SK-N-SH treated with all-trans-retinoic acid at 6 μM for 48 hours (cell line): ENCODE measurements around the gene SOX13.

Experiments
- ATAC-seq: fragments of 200-7000 bp; cut with Tn5 transposase; 3 replicates; pipeline ENCODE4 v1.9.1; 2020; ENCODE audit warnings: mild to moderate bottlenecking, moderate library complexity
- ARNTL ChIP-seq: fragments of 450-650 bp; formaldehyde crosslinking; IDR thresholded peaks from 2 replicates; pipeline ENCODE4 v1.5.0; 2020; ENCODE audit warnings: low read depth, mild to moderate bottlenecking, moderate library complexity, borderline replicate concordance
- BACH2 ChIP-seq: fragments of 250-450 bp; sonication (Bioruptor Pico); IDR thresholded peaks from 2 replicates; pipeline ENCODE4 v1.9.0; 2021; ENCODE audit warnings: mild to moderate bottlenecking, borderline replicate concordance
- CREB5 ChIP-seq: fragments of 250-450 bp; sonication (Bioruptor Pico); IDR thresholded peaks from 2 replicates; pipeline ENCODE4 v1.5.1; 2020; ENCODE audit warnings: low read depth, mild to moderate bottlenecking, moderate library complexity
- CSDC2 ChIP-seq: fragments of 250-450 bp; sonication (Bioruptor Pico); IDR thresholded peaks from 2 replicates; pipeline ENCODE4 v1.5.0; 2020; ENCODE audit warnings: mild to moderate bottlenecking, moderate library complexity
- CSRNP3 ChIP-seq: fragments of 250-450 bp; sonication (Bioruptor Pico); IDR thresholded peaks from 2 replicates; pipeline ENCODE4 v1.5.1; 2021; ENCODE audit warnings: mild to moderate bottlenecking, moderate library complexity
- ESRRG ChIP-seq: fragments of 250-450 bp; sonication (Bioruptor Pico); IDR thresholded peaks from 2 replicates; pipeline ENCODE4 v1.6.1; 2021; ENCODE audit warnings: mild to moderate bottlenecking
- GLIS3 ChIP-seq: fragments of 250-450 bp; sonication (Bioruptor Pico); IDR thresholded peaks from 2 replicates; pipeline ENCODE4 v1.5.0; 2020; ENCODE audit warnings: mild to moderate bottlenecking, moderate library complexity
- ISL1 ChIP-seq: fragments of 250-450 bp; sonication (Bioruptor Pico); IDR thresholded peaks from 2 replicates; pipeline ENCODE4 v2.1.2; 2022; ENCODE audit warnings: mild to moderate bottlenecking, moderate library complexity
- OSR1 ChIP-seq: fragments of 250-450 bp; sonication (Bioruptor Pico); IDR thresholded peaks from 2 replicates; pipeline ENCODE4 v1.8.0; 2022; ENCODE audit warnings: moderate library complexity, mild to moderate bottlenecking, inconsistent platforms
- PATZ1 ChIP-seq: fragments of 250-450 bp; sonication (Bioruptor Pico); IDR thresholded peaks from 2 replicates; pipeline ENCODE4 v1.8.0; 2020; ENCODE audit warnings: mild to moderate bottlenecking, moderate library complexity, borderline replicate concordance
- POU6F1 ChIP-seq: fragments of 250-450 bp; sonication (Bioruptor Pico); IDR thresholded peaks from 2 replicates; pipeline ENCODE4 v1.8.0; 2021; ENCODE audit warnings: low read depth, mild to moderate bottlenecking, moderate library complexity, borderline replicate concordance
- PPARA ChIP-seq: fragments of 250-450 bp; sonication (Bioruptor Pico); IDR thresholded peaks from 2 replicates; pipeline ENCODE4 v1.5.0; 2020; ENCODE audit warnings: mild to moderate bottlenecking, borderline replicate concordance
- RARB ChIP-seq: fragments of 250-450 bp; sonication (Bioruptor Pico); IDR thresholded peaks from 2 replicates; pipeline ENCODE4 v1.8.0; 2021; ENCODE audit warnings: mild to moderate bottlenecking, moderate library complexity
- SNAI2 ChIP-seq: fragments of 250-450 bp; sonication (Bioruptor Pico); IDR thresholded peaks from 2 replicates; pipeline ENCODE4 v1.5.0; 2020; ENCODE audit warnings: mild to moderate bottlenecking, moderate library complexity
- TCF4 ChIP-seq: fragments of 250-450 bp; sonication (Bioruptor Pico); IDR thresholded peaks from 2 replicates; pipeline ENCODE4 v1.8.0; 2021; ENCODE audit warnings: mild to moderate bottlenecking, moderate library complexity, borderline replicate concordance
- TOX ChIP-seq: fragments of 250-450 bp; sonication (Bioruptor Pico); IDR thresholded peaks from 2 replicates; pipeline ENCODE4 v1.8.0; 2021; ENCODE audit warnings: mild to moderate bottlenecking, moderate library complexity, borderline replicate concordance
- ZFP3 ChIP-seq: fragments of 250-450 bp; sonication (Bioruptor Pico); IDR thresholded peaks from 2 replicates; pipeline ENCODE4 v1.5.0; 2020; ENCODE audit warnings: mild to moderate bottlenecking, moderate library complexity
- ZFP30 ChIP-seq: fragments of 450-650 bp; formaldehyde crosslinking; IDR thresholded peaks from 2 replicates; pipeline ENCODE4 v1.5.0; 2022; ENCODE audit warnings: mild to moderate bottlenecking, moderate library complexity
- ZNF565 ChIP-seq: fragments of 450-650 bp; formaldehyde crosslinking; conservative IDR thresholded peaks from 2 replicates; pipeline ENCODE4 v1.5.0; 2020; ENCODE audit warnings: low read depth, mild to moderate bottlenecking, moderate library complexity
- ZNF70 ChIP-seq: fragments of 450-650 bp; formaldehyde crosslinking; IDR thresholded peaks from 2 replicates; pipeline ENCODE4 v1.5.0; 2020; ENCODE audit warnings: mild to moderate bottlenecking, moderate library complexity
- ZNF8 ChIP-seq: fragments of 450-650 bp; formaldehyde crosslinking; IDR thresholded peaks from 2 replicates; pipeline ENCODE4 v1.5.0; 2020; ENCODE audit warnings: mild to moderate bottlenecking, moderate library complexity

SOX13 gene

GRCh38 chr1:204146965-204147364 lies 74.0 kb downstream of the SOX13 start:
- ATAC-seq = no peak
- TF ChIP-seq CREB5 (CRISPR knock-in tag) = no peak
- no peak for TF ChIP-seq ZNF70
- TF ChIP-seq BACH2 (CRISPR knock-in tag) = no peak

- TF ChIP-seq ISL1 (CRISPR knock-in tag) (no peak), TCF4 (no peak), ZNF565 (CRISPR knock-in tag) (no peak), CSRNP3 (CRISPR knock-in tag) (no peak), OSR1 (no peak), PATZ1 (CRISPR knock-in tag) (no peak), ESRRG (CRISPR knock-in tag) (no peak), CREB5 (CRISPR knock-in tag) (no peak), PPARA (CRISPR knock-in tag) (no peak), TOX (CRISPR knock-in tag) (no peak), BACH2 (CRISPR knock-in tag) (no peak), RARB (no peak), ZFP30 (no peak), CSDC2 (CRISPR knock-in tag) (no peak), ZFP3 (CRISPR knock-in tag) (no peak), POU6F1 (no peak), ARNTL (CRISPR knock-in tag) (no peak)
- ATAC-seq = no peak
Observed at GRCh38 chr1:204147406-204148383, 74.8 kb downstream of the SOX13 start.

GRCh38 chr1:204149107-204149506 lies 76.2 kb downstream of the SOX13 start:
- ATAC-seq = no peak
- TF ChIP-seq ESRRG (CRISPR knock-in tag) (no peak), SNAI2 (CRISPR knock-in tag) (no peak), ZNF8 (CRISPR knock-in tag) (no peak), PATZ1 (CRISPR knock-in tag) (no peak), PPARA (CRISPR knock-in tag) (no peak), GLIS3 (CRISPR knock-in tag) (no peak), ZNF565 (CRISPR knock-in tag) (no peak), CREB5 (CRISPR knock-in tag) (no peak), RARB (no peak), ZNF70 (no peak), POU6F1 (no peak)
